Stimulated activated naive CD4-positive, alpha-beta T cell treated with Interleukin-2 at 50 U/mL for 16 hours (primary cell): ENCODE data around the gene LRRC55.

Experiments used
- DNase-seq: peaks from one replicate; lab custom pipeline; 2025; lab: John Stamatoyannopoulos, UW

The LRRC55 gene

DNA sequence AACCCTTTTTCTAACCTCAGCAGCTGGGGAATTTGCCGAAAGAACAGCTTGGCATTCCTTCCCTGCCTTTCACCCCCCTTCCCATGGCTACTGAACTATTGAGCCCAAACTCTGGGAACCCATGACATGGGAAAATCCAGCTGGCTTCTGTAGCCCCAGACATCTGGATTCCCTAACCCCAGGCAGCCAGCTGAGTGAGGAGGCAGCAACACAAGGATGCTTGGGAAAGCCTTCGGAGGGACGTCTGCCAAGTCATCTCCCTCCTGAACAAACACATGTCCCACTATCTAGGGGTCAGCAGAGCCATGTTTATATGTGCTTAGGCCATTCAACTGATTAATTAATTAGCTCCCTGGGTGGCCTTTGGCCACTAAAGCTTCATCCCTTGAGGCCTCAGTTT lies 21.6 kb downstream of the LRRC55 start:
- DNase-seq = no peak

DNA sequence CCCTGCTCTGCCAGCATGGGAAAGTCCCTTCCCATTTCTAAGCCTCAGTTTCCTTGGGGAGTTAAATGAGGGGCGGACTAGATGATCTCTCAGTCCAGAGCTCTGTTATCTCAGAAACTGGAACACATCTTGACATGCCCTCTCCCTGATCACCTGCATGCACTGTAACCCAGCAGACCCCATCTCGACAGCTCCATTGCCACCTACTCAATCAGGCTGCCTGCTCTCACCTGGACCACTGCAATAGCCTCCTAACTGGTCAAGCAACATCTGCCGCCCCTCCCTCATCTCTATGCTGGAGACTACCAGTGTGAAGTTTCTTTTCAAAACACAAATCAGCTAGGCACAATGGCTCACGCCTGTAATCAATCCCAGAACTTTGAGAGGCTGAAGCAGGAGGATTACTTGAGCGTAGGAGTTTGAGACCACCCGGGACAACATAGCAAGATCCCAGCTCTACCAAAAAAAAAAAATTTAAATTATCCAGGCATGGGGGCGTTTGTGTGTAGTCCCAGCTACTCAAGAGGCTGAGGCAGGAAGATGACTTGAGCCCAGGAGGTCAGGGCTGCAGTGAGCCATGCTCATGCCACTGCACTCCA lies 22.2 kb downstream of the LRRC55 start:
- DNase-seq = no peak

DNA sequence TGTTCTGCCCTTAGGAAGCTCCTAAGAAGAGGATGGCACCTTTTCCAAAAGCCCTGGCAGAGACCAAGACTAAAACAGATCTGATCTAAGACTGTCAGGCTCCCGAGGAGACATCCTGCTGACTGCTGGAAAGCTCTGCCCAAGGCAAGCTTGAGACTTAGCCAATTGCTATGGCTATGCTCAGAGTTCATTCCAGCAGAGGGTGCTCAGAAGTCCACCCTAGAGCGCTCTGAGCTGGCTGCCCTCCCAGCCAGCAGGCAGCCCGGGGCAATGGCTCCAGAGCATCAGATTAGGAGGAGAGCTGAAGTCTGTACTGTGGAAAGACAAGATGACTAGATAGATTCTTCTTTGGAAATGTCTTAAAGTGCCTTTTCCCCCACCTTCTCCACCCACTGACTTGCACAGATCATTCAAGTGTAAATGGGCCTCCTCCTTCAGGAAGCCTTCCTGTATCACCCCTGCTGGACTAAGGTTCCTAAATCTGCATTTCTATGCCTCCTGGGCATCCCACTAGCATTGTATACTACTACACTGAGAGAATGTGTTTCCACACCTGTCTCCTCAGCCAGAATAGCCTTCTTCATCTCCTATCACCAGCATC lies 23.4 kb downstream of the LRRC55 start:
- DNase-seq = no peak

DNA sequence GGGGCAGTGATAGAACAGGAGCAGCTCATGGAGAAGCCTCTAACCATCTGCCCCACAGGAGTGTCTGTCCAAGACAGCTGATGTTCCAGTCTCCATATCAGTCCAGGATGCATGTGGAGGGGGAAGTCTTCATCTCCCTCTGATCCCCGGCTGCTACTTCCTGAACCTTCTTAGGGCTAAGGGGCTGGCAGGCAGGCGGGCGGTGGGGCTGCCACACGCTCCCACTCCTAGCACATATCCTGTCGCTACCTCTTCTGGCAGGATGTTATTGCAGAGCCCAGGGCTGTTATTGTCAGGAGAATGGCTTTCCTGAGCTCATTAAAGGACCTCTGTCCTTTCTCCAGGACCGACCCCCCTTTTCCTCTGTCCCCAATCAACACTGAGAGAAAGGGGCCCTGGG lies 25.4 kb downstream of the LRRC55 start:
- no peak for DNase-seq

DNA sequence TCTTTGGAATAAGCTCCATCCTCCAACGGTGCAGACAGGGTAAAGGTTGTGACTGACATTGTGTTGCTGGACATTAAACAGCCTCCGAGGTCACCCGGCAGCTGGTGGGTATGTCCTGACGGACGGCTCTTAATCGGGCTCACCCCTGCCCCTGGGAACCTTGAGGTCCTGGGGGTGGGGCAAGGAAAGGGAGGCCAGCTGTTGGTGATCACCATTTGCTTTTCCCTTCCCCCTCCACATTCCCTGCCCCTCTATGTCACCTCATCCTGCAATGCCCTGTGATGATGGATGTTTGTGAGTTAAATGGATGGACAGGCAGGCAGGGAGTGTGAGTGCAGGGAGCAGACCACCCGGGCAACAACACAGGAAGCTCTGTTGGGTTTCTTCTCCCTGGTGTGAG lies 29.0 kb downstream of the LRRC55 start:
- no peak for DNase-seq

DNA sequence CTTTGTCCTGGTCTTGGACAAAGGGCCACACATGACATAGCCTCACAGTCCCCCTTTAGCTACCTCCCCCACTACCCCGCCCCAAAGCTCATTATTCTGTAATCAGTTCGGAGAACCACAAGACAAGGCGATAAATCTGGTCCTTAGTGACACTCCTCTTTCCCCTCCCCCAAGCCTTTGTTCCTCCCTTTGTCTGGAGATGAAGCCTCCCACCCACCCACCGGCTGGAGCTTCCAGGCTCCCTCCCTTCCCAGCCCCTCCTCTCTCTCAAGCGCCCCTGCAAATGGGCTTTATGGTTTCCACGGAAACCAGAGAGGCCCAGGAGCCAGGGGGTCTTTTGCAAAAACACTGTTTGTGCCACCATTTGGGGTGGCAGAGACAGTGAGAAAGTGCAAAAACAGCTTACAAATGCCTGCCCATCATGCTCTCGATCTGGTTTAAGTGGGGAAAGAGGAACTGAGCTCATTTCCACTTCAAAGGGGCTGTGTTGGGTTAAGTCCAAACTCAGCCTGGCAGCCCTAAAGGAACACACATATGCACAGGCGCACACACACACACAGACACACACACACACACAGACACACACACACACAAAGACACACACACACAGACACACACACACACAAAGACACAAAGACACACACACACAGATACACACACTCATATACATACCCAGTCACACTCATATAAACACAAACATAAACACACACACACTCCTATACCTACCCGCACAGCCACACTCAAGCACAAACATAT lies 31.8 kb downstream of the LRRC55 start:
- no peak for DNase-seq

DNA sequence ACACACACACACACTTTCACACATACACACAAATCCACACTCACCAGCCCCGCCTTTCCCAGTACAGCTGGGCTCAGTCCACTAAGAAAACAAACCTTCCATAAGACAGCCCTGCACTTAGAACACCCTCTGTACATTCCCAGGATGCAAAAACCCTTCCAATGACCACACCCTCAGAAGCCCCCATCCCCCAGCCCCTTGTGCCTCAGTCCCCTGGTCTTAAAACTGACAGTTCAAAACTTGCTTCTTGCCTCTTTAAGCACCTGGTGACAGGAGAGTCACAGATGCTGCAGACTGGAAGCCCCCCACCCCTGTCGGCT lies 32.3 kb downstream of the LRRC55 start:
- no peak for DNase-seq

DNA sequence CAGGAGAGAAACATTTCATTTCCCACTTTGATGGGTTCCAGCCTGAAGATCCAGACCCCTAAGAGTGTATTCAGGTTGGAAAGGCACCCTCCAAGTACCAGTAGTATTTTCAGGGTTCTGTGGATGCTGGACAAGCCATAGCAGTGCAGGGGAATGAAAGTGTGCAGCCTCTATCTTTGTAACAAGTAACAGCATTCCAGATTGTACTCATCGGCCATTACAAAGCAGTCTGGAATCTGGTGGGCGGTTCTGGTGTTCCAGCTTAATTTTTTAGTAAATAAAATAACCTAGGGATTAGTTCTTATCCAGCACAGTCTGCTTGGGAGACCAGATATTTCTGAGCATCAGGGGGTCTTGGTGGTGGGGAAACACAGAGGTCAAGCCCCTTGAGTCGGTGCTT lies 32.7 kb downstream of the LRRC55 start:
- no peak for DNase-seq

DNA sequence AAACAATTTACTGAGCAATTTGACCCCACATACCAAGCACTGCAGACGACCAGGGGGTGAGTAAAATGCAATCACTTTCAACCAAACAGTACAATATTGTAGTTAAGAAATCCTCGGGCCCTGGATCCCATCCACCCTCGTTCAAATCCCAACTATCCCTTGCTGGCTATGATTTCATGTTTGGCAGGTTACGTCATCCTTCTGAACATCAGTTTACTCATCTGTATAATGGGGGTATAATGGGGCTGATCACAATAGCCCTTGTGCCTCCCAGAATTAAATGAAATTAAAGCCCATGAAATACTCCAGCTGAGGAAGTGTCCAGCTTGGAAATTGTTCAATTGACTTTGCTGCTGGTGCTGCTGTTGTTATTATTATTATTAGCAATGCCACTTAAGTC lies 34.7 kb downstream of the LRRC55 start:
- no peak for DNase-seq

DNA sequence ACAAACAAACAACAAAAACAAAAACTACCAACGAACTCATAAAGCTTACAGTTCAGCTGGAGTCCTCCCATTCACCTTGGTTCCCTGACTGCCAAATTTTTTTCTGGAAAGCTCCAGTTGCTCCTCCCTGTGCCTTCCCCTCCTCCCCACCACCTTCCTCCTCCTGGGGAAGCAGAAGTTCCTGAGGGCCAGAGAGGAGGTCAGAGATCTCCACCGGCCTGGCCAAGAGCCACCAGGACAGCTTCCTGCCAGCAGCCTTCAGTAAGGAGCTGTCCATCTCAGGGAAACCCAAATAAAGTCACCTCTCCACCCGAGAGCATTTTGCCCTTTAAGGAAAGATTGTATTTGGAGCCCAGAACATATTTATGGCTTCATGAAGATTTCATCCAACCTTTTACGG lies 35.3 kb downstream of the LRRC55 start:
- no peak for DNase-seq

DNA sequence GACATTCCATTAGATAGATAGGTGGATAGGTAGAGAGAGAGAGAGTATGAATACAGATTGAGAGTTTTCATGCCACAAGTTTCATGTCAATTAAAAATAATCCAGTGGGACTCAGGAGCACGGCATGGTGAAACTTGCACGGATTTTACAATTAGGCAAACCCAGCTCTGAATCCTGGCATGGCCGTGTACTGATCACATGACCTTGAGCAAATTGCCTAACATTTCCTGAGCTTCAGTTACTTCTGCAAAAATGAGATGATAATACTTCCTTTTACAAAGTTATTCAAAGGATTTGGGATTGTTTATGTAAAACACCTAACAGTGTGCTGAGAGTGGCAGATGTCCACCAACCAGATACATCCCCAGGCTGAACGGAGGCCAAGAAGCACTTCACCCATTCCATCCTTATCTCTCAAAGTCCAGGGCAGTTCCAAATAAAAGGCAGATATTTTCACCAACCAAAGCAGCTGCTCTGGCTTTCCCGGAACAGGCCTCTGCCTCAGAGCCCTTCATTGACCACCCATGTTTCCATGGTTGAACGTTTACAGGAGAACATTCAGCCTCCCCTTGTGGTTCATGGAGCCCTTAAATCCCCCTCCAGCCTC lies 37.4 kb downstream of the LRRC55 start:
- no peak for DNase-seq

DNA sequence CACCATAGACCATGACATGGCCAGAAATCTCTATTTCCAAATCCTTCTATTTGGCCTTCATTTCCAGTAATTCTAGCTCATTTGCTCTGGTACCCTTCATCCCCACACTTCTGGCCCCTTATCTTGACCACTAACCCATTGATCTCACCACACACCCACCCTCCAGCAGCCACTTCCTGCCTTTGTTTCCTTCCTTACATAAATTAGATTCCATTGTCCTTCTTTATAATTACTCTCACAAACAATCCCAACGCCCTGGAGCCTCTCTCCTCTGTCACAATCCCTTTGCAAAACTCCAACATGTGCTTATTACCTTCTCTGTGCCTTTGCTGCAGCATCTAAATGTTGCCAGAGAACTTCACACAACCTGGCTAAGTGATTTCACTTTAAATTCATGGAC lies 40.5 kb downstream of the LRRC55 start:
- no peak for DNase-seq

DNA sequence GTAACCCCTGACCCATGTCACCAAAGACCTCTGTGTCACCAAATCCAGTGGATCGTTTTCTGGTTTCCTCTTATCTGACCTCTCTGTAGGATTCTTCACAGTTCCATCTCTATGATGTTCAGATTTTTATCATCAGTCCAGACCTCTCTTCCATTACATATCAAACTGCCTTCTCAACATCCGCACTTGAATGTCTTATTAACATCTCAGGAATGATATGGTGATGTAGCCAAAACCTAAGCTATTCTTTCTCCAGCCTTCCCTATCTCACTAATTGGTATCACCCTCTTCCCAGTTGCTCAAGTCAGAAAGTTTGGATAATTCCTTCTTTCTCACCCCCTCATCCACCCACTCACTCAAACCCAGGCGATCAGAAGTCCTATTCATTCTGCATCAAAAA lies 41.8 kb downstream of the LRRC55 start:
- no peak for DNase-seq

DNA sequence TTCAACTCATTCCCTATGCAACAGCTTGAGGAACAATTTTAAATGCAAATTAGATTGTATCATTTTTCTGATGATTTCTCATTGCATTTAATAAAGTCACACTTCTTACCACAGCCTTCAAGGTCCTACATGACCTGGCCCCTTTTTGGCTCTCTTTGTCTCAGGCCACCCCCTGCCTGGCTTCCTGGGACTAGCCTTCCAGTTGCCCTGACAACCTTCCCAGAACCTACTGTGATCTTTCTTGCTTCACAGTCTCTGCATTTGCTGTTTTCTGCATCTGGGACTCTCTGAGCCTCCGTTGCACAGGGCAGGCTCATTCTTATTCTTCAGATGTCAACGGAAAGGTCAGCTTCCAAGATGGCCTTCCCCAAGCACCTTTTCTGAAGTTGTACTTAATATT lies 42.4 kb downstream of the LRRC55 start:
- no peak for DNase-seq

DNA sequence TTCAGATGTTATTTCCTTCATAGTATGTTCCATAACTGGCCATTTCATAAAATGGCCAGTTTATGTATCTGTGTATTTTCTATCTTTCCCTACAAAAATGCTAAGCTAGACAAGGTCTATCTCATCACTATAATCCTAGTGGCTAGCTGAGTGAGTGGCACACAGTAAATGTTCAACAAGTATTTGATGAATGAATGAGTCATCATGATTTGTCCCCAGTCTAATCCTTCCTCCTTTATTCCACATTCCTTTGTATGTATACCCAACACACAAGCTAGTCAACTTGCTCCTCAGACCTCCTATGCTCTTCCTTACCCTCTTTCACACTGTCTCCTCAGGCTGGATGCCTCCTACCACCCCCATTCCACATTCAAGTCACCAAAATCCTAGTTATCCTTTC lies 42.8 kb downstream of the LRRC55 start:
- no peak for DNase-seq

DNA sequence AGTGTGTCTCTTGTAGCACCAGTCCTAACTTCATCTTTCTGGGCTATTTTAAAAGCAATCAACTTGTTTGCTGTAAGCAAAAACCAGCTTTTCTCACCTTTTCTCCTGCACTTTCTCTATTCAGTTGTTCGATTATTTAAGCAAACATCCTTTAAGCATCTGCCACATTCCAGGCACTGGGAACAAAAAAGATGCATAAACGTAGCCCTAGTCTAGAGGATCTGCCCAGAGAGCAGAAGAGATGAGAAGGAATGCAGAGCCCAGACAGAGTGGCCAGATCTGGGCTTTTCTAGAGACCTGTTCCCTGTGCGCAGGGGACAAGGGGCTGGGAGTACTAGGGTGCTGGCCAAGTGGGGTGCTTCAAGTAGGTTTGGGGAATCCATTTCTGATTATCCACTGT lies 46.8 kb downstream of the LRRC55 start:
- no peak for DNase-seq

DNA sequence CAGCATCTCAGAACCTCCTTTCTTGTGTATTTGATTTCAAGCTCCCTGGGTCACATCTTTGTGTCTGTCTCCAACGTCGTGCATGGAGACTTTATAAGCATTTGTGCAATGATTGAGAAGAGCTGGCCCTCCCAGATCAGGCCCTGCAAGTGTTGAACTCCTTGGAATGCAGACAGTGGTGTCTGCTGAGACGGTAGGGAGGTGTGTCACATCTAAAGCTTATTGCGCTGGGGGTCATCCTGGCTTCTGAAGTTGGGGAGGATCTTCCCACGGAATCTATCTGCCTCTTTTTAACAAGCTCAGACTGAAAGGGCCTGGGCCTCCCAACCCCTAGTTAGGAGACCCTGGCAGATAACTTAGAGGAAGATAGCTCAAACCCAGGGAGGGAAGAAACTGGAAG lies 48.6 kb downstream of the LRRC55 start:
- no peak for DNase-seq

DNA sequence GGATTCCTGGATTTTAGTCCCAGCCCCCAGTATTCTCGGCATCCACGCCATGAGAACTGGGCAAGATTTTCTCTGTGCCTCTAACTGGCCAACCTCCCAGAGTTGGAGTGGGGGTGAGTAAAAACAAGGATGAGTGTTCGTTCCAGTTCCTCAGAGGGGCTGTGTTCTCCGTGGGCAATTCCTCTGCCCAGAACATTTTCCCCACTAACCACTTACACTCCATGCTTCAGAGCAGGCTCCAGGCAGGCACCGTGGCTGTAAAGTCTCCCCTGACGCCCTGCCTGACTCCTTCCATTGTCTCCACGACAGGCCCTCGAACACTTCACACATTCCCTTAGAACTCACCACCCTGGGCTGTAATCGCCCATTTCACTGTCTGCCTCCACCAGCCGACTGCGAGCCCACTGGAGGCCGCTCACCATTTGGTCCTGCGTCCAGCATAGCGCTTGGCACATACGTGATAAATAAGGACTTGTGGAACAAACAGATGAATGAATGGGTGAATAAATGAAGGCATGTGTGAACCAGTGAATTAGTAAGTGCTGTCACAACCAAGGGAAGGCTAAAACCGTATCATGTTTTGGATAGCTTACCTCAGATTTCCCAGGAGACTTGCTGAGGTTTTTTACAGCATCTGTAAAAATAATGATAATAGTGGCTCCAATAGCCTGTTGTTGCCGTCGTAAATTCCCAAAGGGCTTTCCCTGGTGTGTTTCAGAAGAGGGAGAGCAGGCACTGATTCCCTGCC lies 49.2 kb downstream of the LRRC55 start:
- DNase-seq = no peak

DNA sequence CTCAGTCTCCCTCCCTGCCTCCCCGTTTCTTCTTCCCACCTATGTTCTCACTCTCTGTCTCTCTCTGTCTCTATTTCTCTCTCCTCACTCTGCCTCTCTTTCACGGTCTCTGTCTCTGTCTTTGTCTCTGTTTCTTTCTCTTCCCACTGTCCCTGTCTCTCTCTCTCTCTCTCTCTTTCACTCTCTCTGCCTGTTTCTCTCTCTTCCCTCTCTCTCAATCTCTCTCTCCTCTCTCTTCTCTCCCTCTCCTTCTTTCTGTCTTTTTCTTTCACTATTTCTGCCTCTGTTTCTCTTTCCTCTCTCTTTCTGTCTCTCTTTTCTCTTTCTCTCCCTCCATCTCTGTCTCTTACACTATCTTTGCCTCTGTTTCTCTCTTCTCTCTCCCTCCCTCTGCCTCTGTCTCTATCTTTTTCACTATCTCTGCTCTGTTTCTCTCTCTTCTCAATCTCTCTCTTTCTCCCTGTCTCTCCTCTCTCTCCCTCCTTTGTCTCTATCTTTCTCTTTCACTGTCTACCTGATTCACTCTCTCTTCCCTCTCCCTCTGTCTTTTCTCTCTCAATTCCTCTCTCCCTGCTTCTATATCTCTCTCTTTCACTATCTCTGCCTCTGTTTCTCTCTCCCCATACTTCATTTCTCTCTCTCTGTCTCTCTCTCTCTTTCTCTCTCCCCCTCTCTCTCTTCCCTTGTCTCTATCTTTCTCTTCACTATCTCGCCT lies 49.9 kb downstream of the LRRC55 start:
- DNase-seq = no peak

DNA sequence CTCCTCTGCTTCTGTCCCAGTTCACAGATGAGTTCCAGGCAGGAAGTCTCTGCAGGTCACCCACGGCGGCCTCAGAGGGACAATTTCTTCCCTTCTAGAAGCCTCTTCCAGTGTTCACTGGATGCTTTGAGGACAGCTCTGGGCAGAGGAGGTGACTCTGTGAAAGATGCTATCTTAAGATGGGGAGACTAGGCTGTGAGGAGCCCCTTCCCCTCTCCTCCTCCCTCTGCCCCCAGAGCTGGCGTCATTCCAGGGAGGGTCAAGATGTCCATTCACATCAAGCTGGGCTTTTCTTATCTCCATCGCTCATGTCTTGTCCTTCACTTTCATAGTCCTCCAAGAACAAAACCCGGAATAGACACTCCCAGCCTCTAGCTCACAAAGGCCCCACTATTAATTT lies 51.9 kb downstream of the LRRC55 start:
- DNase-seq = no peak

DNA sequence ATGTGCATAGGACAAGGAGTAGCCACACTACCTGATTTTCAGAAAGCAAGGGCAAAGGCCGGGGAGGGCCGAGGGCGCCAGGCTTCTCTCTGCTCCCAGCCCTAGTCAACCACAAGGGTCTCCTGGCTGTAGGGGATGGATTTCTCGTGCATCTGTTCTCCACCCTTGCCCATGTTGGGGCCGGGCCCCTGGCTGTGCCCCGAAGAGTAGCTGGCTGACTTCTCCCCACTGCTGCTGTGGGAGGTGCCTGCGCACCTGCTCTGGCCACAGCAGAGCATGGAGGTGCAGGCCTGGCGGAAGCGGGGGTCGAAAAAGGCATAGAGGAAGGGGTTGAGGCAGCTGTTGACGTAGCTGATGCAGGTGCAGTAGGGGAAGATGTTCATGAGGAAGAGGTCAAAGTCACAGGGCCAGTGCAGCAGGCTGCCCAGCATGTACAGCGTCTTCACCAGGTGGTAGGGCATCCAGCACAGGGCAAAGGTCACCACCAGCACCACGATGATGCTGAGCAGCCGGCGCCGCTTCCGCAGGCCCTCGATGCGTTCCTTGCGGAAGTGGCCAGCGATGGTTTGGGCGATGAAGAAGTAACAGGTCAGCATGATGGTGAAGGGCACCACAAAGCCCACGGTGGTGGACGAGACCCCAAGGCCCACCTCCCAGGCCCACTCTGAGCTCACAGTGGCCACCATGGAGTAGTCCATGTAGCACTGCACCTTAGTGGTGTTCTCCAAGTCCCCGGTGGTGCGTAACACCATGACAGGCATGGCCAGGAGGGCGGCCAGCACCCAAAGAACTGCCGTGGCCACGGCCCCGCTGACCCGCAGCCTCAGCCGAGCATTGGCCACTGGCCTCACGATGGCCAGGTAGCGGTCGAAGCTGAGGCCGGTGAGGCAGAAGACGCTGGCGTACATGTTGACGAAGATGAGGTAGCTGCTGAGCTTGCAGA lies 54.3 kb downstream of the LRRC55 start:
- no peak for DNase-seq
